SK-N-SH (cell line): ENCODE results near the gene FSIP2. TPM values are rescaled to one million over a fixed set of nuclear protein-coding genes. Genes with fewer than 3 reads are reported as not detected.

Experiments used
- CTCF ChIA-PET: fragments of 300-600, 350-600 bp; formaldehyde crosslinking; extraction: SDS; loops from one replicate; lab custom pipeline; 2021; lab: Yijun Ruan, JAX
- POLR2A ChIA-PET: fragments of 350-600 bp; sonication (Branson Sonifier 250); formaldehyde crosslinking; extraction: SDS; loops from one replicate; lab custom pipeline; 2020; ENCODE audit warnings: antibody characterized with exemption, inconsistent platforms; lab: Yijun Ruan, JAX
- DNase-seq: peaks from one replicate; pipeline ENCODE4 v3.0.0; 2012
- H2AFZ ChIP-seq: fragments of 200-600 bp; sonication (generic); 2 replicates; pipeline ENCODE4 v1.8.1; 2016; ENCODE audit warnings: antibody characterized with exemption, mild to moderate bottlenecking, low read depth
- H3F3A ChIP-seq: fragments of 200-600 bp; sonication (generic); replicated peaks from 2 replicates; pipeline ENCODE3; 2016; ENCODE audit warnings: antibody characterized with exemption, mild to moderate bottlenecking; ENCODE audit not compliant: insufficient read depth
- H3K27ac ChIP-seq, 2 experiments: fragments of 200-500 bp in 1 of 2; fragments of 200-600 bp in 1 of 2; sonication (Bioruptor generic) in 1 of 2; sonication (generic), shearing (Covaris generic) in 1 of 2; 2 replicates each; pipeline versions ENCODE4 v1.5.1 to v1.6.1; 2014 to 2016; ENCODE audit warnings: low read depth in 2 of 2, inconsistent platforms in 1 of 2, low read length in 1 of 2, mild to moderate bottlenecking in 1 of 2, mixed read lengths in 1 of 2
- H3K27me3 ChIP-seq: fragments of 200-600 bp; sonication (generic), shearing (Covaris generic); 2 replicates; pipeline ENCODE4 v1.6.1; 2016; ENCODE audit warnings: mixed run types; ENCODE audit not compliant: insufficient read depth
- H3K36me3 ChIP-seq, 2 experiments: fragments of 200-500 bp in 1 of 2; fragments of 200-600 bp in 1 of 2; sonication (Bioruptor generic) in 1 of 2; sonication (generic) in 1 of 2; replicated peaks in 1 of 2; 2 replicates each; pipeline versions ENCODE3 to v1.5.1; 2014 to 2016; ENCODE audit warnings: low read length in 1 of 2, mild to moderate bottlenecking in 1 of 2; ENCODE audit not compliant: insufficient read depth in 2 of 2, control insufficient read depth in 1 of 2
- H3K4me1 ChIP-seq, 2 experiments: fragments of 200-500 bp in 1 of 2; fragments of 200-600 bp in 1 of 2; sonication (Bioruptor generic) in 1 of 2; sonication (generic), shearing (Covaris generic) in 1 of 2; 2 replicates each; pipeline versions ENCODE4 v1.5.1 to v1.6.1; 2014 to 2016; ENCODE audit warnings: low read depth in 1 of 2, low read length in 1 of 2, mixed run types in 1 of 2; ENCODE audit not compliant: insufficient read depth in 2 of 2, control insufficient read depth in 1 of 2
- H3K4me2 ChIP-seq: fragments of 200-600 bp; sonication (generic), shearing (Covaris generic); 2 replicates; pipeline ENCODE4 v1.6.1; 2017; ENCODE audit warnings: mixed run types
- H3K4me3 ChIP-seq, 2 experiments: fragments of 200-500 bp in 1 of 2; fragments of 200-600 bp in 1 of 2; sonication (Bioruptor generic) in 1 of 2; sonication (generic), shearing (Covaris generic) in 1 of 2; 2 replicates each; pipeline versions ENCODE4 v1.5.1 to v1.8.1; 2014 to 2016; ENCODE audit warnings: low read depth in 2 of 2, inconsistent platforms in 1 of 2, low read length in 1 of 2, mild to moderate bottlenecking in 1 of 2, mixed read lengths in 1 of 2, moderate library complexity in 1 of 2
- H3K79me2 ChIP-seq: fragments of 200-600 bp; sonication (generic); 2 replicates; pipeline ENCODE4 v1.8.1; 2017; ENCODE audit warnings: mild to moderate bottlenecking; ENCODE audit not compliant: insufficient read depth
- H3K9ac ChIP-seq: fragments of 200-600 bp; sonication (generic); 2 replicates; pipeline ENCODE4 v1.6.1; 2017; ENCODE audit warnings: mixed run types
- H3K9me2 ChIP-seq: fragments of 200-600 bp; sonication (generic); 2 replicates; pipeline ENCODE4 v1.6.1; 2017; ENCODE audit warnings: mixed run types
- H3K9me3 ChIP-seq: fragments of 200-600 bp; sonication (generic); 2 replicates; pipeline ENCODE4 v1.6.1; 2017; ENCODE audit warnings: mixed run types, mild to moderate bottlenecking, moderate library complexity
- H4K20me1 ChIP-seq: fragments of 200-600 bp; sonication (generic); 2 replicates; pipeline ENCODE4 v1.6.1; 2017; ENCODE audit warnings: mild to moderate bottlenecking, mixed run types; ENCODE audit not compliant: insufficient read depth
- FOXM1 ChIP-seq: IDR thresholded peaks from 2 replicates; pipeline ENCODE4 v1.4.0; 2012; ENCODE audit warnings: low read depth, mild to moderate bottlenecking
- GABPA ChIP-seq: IDR thresholded peaks from 2 replicates; pipeline ENCODE4 v1.4.0; 2012; ENCODE audit warnings: low read depth, mild to moderate bottlenecking
- GATA2 ChIP-seq: sonication (generic); formaldehyde crosslinking; IDR thresholded peaks from 2 replicates; pipeline ENCODE4 v1.5.0; 2020; ENCODE audit warnings: mild to moderate bottlenecking, missing genetic modification reagents
- JUND ChIP-seq: IDR thresholded peaks from 2 replicates; pipeline ENCODE4 v1.4.0; 2012
- NFIC ChIP-seq: IDR thresholded peaks from 2 replicates; pipeline ENCODE4 v1.4.0; 2012; ENCODE audit warnings: borderline replicate concordance
- RCOR1 ChIP-seq: fragments of 150-350 bp; IDR thresholded peaks from 2 replicates; pipeline ENCODE4 v1.6.1; 2017; ENCODE audit warnings: antibody characterized with exemption, low read length
- RFX5 ChIP-seq: IDR thresholded peaks from 2 replicates; pipeline ENCODE4 v1.6.1; 2012; ENCODE audit warnings: mild to moderate bottlenecking, improper control_type of control experiment, low read length
- SIN3A ChIP-seq: IDR thresholded peaks from 2 replicates; pipeline ENCODE4 v1.6.1; 2012; ENCODE audit warnings: low read depth, mild to moderate bottlenecking, low read length, moderate library complexity, borderline replicate concordance
- SMC3 ChIP-seq: IDR thresholded peaks from 2 replicates; pipeline ENCODE4 v1.6.1; 2012; ENCODE audit warnings: low read depth, low read length, improper control_type of control experiment
- TAF1 ChIP-seq: IDR thresholded peaks from 2 replicates; pipeline ENCODE4 v1.6.1; 2012; ENCODE audit warnings: low read depth, mild to moderate bottlenecking, low read length, moderate library complexity, borderline replicate concordance
- TCF12 ChIP-seq: IDR thresholded peaks from 2 replicates; pipeline ENCODE4 v1.4.0; 2012
- TEAD4 ChIP-seq: IDR thresholded peaks from 2 replicates; pipeline ENCODE4 v1.4.0; 2012; ENCODE audit warnings: mild to moderate bottlenecking, borderline replicate concordance; ENCODE audit not compliant: insufficient read depth
- YY1 ChIP-seq: IDR thresholded peaks from 2 replicates; pipeline ENCODE4 v1.4.0; 2012; ENCODE audit warnings: low read depth, mild to moderate bottlenecking
- WGBS: methylation state at CpG from one replicate; pipeline ENCODE4 v1.1.6; 2017; ENCODE audit warnings: low lambda C conversion rate; 5-methylcytosine and 5-hydroxymethylcytosine counted together
- polyA plus RNA-seq, 3 experiments: library from polyadenylated mRNA; depleted of rRNA; stranded (reverse); fragments of >200 nt; gene quantifications; 2 replicates each; pipeline ENCODE4 v1.2.3, GENCODE V29; 2012
- TF ChIP-seq, protein P1 (sequence below): IDR thresholded peaks from 2 replicates; pipeline ENCODE4; 2012
- TF ChIP-seq, protein P2 (sequence below): fragments of 150-350 bp; IDR thresholded peaks from 2 replicates; pipeline ENCODE4 v1.6.1; 2016; ENCODE audit warnings: mild to moderate bottlenecking, low read depth, low read length
- TF ChIP-seq, protein P3 (sequence below): fragments of 150-350 bp; IDR thresholded peaks from 2 replicates; pipeline ENCODE4 v1.6.1; 2017; ENCODE audit warnings: antibody characterized with exemption, low read length, low read depth, borderline replicate concordance

The FSIP2 gene
- polyA plus RNA-seq, 1 of the 3 experiments (the other 2 are of a cell fraction), result not detected

DNA sequence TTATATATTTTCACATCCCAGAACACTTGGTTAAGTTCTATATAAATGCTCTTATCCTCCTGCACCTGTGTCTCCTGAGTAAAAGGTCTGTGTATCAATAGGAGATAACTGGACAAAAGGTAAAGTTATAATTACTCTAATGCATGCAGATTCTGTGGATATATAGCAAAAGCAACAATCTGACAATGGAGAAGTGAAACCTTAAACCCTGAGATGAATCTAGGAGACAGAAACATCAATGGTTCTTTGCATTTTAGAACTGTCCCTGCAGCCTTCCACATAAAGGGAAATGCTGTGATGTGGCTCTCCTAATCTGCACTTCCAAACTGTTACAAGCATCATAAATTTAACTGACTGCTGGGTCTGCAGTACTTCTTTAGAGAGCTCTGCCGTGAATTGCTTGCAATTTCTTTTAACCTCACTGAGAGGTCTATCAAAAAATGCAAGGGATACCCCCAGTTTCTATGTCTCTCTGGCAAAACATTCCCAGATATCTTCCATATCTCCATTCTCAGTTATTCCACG lies 42.8 kb upstream of the FSIP2 start (continued):
- TF ChIP-seq, protein P1, sequence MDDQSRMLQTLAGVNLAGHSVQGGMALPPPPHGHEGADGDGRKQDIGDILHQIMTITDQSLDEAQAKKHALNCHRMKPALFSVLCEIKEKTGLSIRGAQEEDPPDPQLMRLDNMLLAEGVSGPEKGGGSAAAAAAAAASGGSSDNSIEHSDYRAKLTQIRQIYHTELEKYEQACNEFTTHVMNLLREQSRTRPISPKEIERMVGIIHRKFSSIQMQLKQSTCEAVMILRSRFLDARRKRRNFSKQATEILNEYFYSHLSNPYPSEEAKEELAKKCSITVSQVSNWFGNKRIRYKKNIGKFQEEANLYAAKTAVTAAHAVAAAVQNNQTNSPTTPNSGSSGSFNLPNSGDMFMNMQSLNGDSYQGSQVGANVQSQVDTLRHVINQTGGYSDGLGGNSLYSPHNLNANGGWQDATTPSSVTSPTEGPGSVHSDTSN, result no peak
- TF ChIP-seq GATA2 (CRISPR knock-in tag), result no peak
- TF ChIP-seq SIN3A, result no peak
- TF ChIP-seq TCF12, result no peak
- TF ChIP-seq, protein P2, sequence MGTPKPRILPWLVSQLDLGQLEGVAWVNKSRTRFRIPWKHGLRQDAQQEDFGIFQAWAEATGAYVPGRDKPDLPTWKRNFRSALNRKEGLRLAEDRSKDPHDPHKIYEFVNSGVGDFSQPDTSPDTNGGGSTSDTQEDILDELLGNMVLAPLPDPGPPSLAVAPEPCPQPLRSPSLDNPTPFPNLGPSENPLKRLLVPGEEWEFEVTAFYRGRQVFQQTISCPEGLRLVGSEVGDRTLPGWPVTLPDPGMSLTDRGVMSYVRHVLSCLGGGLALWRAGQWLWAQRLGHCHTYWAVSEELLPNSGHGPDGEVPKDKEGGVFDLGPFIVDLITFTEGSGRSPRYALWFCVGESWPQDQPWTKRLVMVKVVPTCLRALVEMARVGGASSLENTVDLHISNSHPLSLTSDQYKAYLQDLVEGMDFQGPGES, result no peak
- no peak for TF ChIP-seq RCOR1
- TF ChIP-seq TEAD4, result no peak
- TF ChIP-seq TAF1, result no peak
- TF ChIP-seq SMC3, result no peak
- TF ChIP-seq YY1, result no peak
- TF ChIP-seq RFX5, result no peak
- TF ChIP-seq, protein P3, sequence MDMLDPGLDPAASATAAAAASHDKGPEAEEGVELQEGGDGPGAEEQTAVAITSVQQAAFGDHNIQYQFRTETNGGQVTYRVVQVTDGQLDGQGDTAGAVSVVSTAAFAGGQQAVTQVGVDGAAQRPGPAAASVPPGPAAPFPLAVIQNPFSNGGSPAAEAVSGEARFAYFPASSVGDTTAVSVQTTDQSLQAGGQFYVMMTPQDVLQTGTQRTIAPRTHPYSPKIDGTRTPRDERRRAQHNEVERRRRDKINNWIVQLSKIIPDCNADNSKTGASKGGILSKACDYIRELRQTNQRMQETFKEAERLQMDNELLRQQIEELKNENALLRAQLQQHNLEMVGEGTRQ, result no peak
- no peak for TF ChIP-seq FOXM1
- TF ChIP-seq JUND, result no peak

DNA sequence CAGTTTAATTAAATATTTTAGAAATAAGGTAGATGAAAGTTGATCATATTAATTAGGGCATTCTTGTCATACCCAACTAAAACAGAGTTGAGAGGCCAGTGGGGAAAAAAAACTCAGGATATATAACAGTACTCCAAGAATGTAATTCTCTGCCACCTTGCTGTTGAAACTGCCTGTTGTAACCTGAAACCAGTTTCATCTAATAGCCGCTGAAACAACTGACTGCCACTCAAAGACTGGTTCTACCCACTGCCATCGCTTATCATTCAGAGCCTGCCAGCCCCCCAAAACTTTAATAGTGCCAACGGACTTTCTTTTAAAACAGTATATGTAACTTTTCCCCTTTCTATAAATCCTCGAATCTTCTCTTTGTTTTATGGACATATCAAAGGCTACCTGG lies 37.7 kb upstream of the FSIP2 start:
- Histone ChIP-seq H4K20me1 (no peaks in the 10 kb centered on the region), H3K36me3 (no peaks in the 10 kb centered on the region), H2AFZ (no peak overlapping the region), H3K4me1 (no peaks in the 10 kb centered on the region), H3K4me2 (no peak overlapping the region), H3K9me2 (no peaks in the 10 kb centered on the region), H3K4me3 (no peak overlapping the region), H3K79me2 (no peaks in the 10 kb centered on the region), H3K27ac (no peak overlapping the region), H3K27me3 (no peaks in the 10 kb centered on the region), H3K9ac (no peak overlapping the region), H3K9me3 (no peaks in the 10 kb centered on the region), H3F3A (no peaks in the 10 kb centered on the region)
- 72% methylated on average over 4 of the region's 4 CpGs for WGBS
- DNase-seq, result no peak
- ChIA-PET POLR2A (no interaction called here), CTCF (interaction anchor here (0.8 kb wide), 1 partner anchor 11 kb away, joined by 3 read pairs; no protein-coding TSS in a partner anchor)
- TF ChIP-seq GABPA (no peak), SMC3 (no peak), JUND (no peak), NFIC (no peak), RCOR1 (no peak), TCF12 (no peak)
- TF ChIP-seq, protein P2, result no peak
